KMS-11 (cell line): ENCODE measurements around the gene CHRNB4.
"Not testable (repeated sequence)": the region's sequence is repeated elsewhere in the genome, so short reads cannot be mapped to it uniquely, and the experiment has no call there.

Experiments
- H2AFZ ChIP-seq: fragments of 200-600 bp; sonication (generic); 2 replicates; pipeline ENCODE4 v1.6.1; 2016; ENCODE audit warnings: antibody characterized with exemption, mixed run types, low read depth
- H3K27ac ChIP-seq: fragments of 200-600 bp; sonication (generic); 2 replicates; pipeline ENCODE4 v1.6.1; 2016; ENCODE audit warnings: mild to moderate bottlenecking, mixed run types
- H3K27me3 ChIP-seq: fragments of 200-600 bp; sonication (generic); 2 replicates; pipeline ENCODE4 v1.6.1; 2017; ENCODE audit warnings: mild to moderate bottlenecking, low read depth, mixed run types, moderate library complexity; ENCODE audit not compliant: insufficient read depth
- H3K36me3 ChIP-seq: fragments of 200-600 bp; sonication (generic); 2 replicates; pipeline ENCODE4 v1.6.1; 2017; ENCODE audit warnings: mild to moderate bottlenecking, mixed run types; ENCODE audit not compliant: insufficient read depth
- H3K4me1 ChIP-seq: fragments of 200-600 bp; sonication (generic); 2 replicates; pipeline ENCODE4 v1.6.1; 2016; ENCODE audit warnings: mild to moderate bottlenecking, low read depth, mixed run types; ENCODE audit not compliant: poor library complexity, severe bottlenecking
- H3K4me2 ChIP-seq: fragments of 200-600 bp; sonication (generic); 2 replicates; pipeline ENCODE4 v1.7.0; 2016; ENCODE audit warnings: mild to moderate bottlenecking, mixed run types
- H3K4me3 ChIP-seq: fragments of 200-600 bp; sonication (generic); IDR thresholded peaks from 2 replicates; pipeline ENCODE4 v1.6.1; 2017; ENCODE audit warnings: low read depth, low read length, mixed read lengths; ENCODE audit not compliant: insufficient read depth
- H3K79me2 ChIP-seq: fragments of 200-600 bp; sonication (generic); 2 replicates; pipeline ENCODE4 v1.6.1; 2016; ENCODE audit warnings: low read depth, mixed run types; ENCODE audit not compliant: insufficient read depth
- H3K9ac ChIP-seq: fragments of 200-600 bp; sonication (generic); 2 replicates; pipeline ENCODE4 v1.6.1; 2016; ENCODE audit warnings: mild to moderate bottlenecking, mixed run types
- H4K20me1 ChIP-seq: fragments of 200-600 bp; sonication (generic); 2 replicates; pipeline ENCODE4 v1.6.1; 2016; ENCODE audit warnings: mild to moderate bottlenecking, mixed run types; ENCODE audit not compliant: insufficient read depth
- CTCF ChIP-seq: fragments of 200-600 bp; sonication (generic); conservative IDR thresholded peaks from 2 replicates; pipeline ENCODE4 v1.6.1; 2017; ENCODE audit warnings: low read depth, mild to moderate bottlenecking, antibody characterized with exemption, low read length, moderate library complexity, mixed read lengths

Gene CHRNB4

GRCh38 chr15:78684657-78685056 is 43.6 kb upstream of the CHRNB4 start:
- TF ChIP-seq CTCF, result no peak
- H4K20me1 ChIP-seq, result no peaks in the 10 kb centered on the region
- no peak overlapping the region for H3K27ac ChIP-seq
- H2AFZ ChIP-seq, result no peak overlapping the region
- no peaks in the 10 kb centered on the region for H3K36me3 ChIP-seq
- H3K9ac ChIP-seq, result no peak overlapping the region
- no peak overlapping the region for H3K4me2 ChIP-seq
- H3K79me2 ChIP-seq, result no peaks in the 10 kb centered on the region
- H3K4me1 ChIP-seq, result no peaks in the 10 kb centered on the region
- H3K27me3 ChIP-seq, result no peaks in the 10 kb centered on the region
- H3K4me3 ChIP-seq, result no peak overlapping the region

- H3K79me2 ChIP-seq, H3K36me3 ChIP-seq, H4K20me1 ChIP-seq, H3K4me2 ChIP-seq, H3K9ac ChIP-seq, H3K27ac ChIP-seq, H3K27me3 ChIP-seq, H3K4me1 ChIP-seq, H3K4me3 ChIP-seq, H2AFZ ChIP-seq: not testable (repeated sequence)
These were observed 42.6 kb upstream of the CHRNB4 start for GRCh38 chr15:78683599-78683998.

GRCh38 chr15:78682693-78683410 is 41.8 kb upstream of the CHRNB4 start:
- Histone ChIP-seq H3K36me3 (no peaks in the 10 kb centered on the region), H2AFZ (no peak overlapping the region), H3K4me3 (no peak overlapping the region), H3K4me2 (no peak overlapping the region), H3K79me2 (no peaks in the 10 kb centered on the region), H3K27me3 (no peaks in the 10 kb centered on the region), H3K9ac (no peak overlapping the region), H4K20me1 (no peaks in the 10 kb centered on the region), H3K27ac (no peak overlapping the region), H3K4me1 (no peaks in the 10 kb centered on the region)
- no peak for TF ChIP-seq CTCF

- H3K4me1 ChIP-seq, result no peaks in the 10 kb centered on the region
- H3K27me3 ChIP-seq, result no peaks in the 10 kb centered on the region
- H3K9ac ChIP-seq, result no peak overlapping the region
- TF ChIP-seq CTCF, result no peak
- no peaks in the 10 kb centered on the region for H3K79me2 ChIP-seq
- H3K36me3 ChIP-seq, result no peaks in the 10 kb centered on the region
- no peak overlapping the region for H3K4me2 ChIP-seq
- H3K4me3 ChIP-seq, result no peak overlapping the region
- no peak overlapping the region for H3K27ac ChIP-seq
- no peaks in the 10 kb centered on the region for H4K20me1 ChIP-seq
- no peak overlapping the region for H2AFZ ChIP-seq
These were observed 41.1 kb upstream of the CHRNB4 start for GRCh38 chr15:78682004-78682651.
